ENCODE measurements around the gene PYGB.

The PYGB gene

DNA sequence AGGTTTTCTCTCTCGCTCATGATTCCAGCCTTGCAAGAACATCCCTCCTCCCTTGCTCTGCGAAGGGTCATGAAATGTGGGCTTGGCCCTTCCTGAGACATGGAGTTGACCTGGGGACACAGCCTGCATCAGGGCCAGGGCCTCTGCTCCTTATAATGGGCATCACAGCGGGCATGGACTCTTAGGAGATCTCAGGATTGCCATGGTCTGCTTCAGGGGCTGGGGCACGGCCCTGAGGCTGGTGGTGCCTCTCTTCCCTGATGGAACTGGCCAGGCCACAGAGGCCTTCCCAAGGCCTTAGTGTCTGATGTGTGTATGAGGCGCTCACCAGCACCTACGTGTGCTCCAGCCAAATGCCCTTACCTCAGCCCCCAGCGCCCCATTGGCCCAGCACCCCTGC lies 28.5 kb upstream of the PYGB start:
- POLR2A ChIA-PET (ENCODE audit: low non-redundant PET): no interaction called here
- no peak for DNase-seq (ENCODE audit: low spot score)
- TF ChIP-seq, protein P1, sequence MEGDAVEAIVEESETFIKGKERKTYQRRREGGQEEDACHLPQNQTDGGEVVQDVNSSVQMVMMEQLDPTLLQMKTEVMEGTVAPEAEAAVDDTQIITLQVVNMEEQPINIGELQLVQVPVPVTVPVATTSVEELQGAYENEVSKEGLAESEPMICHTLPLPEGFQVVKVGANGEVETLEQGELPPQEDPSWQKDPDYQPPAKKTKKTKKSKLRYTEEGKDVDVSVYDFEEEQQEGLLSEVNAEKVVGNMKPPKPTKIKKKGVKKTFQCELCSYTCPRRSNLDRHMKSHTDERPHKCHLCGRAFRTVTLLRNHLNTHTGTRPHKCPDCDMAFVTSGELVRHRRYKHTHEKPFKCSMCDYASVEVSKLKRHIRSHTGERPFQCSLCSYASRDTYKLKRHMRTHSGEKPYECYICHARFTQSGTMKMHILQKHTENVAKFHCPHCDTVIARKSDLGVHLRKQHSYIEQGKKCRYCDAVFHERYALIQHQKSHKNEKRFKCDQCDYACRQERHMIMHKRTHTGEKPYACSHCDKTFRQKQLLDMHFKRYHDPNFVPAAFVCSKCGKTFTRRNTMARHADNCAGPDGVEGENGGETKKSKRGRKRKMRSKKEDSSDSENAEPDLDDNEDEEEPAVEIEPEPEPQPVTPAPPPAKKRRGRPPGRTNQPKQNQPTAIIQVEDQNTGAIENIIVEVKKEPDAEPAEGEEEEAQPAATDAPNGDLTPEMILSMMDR (conservative IDR thresholded peaks at IDR 0.05; ENCODE audit: low read depth): no peak
- CTCF ChIA-PET: no interaction called here
- peak overlapping the region; percentile 94 for H3K27ac ChIP-seq

DNA sequence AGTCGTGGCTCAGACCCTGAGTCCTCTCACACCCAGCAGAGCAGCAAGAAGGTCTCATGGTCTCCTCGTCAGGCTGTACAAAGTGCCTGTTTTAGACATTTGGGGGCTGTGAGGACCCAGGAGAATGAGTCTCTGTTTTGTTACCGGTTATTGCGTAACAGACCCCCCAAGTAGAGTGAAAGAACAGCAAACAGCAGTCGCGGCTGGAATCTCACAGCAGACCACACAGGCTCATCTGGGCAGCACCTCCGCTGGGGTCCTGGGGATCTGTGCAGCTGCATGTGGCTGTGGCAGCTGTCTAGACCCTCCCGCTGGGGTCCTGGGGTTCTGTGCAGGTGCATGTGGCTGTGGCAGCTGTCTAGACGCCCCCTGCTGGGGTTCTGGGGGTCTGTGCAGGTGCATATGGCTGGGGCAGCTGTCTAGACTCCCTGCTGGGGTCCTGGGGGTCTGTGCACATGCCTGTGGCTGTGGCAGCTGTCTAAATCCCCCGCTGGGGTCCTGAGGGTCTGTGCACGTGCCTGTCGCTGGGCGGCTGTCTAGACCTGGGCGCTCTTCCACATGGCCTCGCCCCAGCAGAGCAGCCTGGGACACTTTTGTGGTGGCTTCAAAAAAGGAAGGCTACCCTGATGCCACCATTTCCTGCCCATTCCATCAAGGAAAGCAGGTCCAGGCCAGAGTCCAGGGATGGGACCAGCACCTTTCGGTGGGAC lies 27.7 kb upstream of the PYGB start:
- H3K27ac ChIP-seq: peak overlapping the region; percentile 94
- TF ChIP-seq, protein P1 (conservative IDR thresholded peaks at IDR 0.05; ENCODE audit: low read depth): no peak
- ChIA-PET POLR2A (ENCODE audit: low non-redundant PET) (interaction anchor here (0.6 kb wide), 1 partner anchor 10 kb away, joined by 3 read pairs; no protein-coding TSS in a partner anchor), CTCF (interaction anchor here (0.7 kb wide), 1 partner anchor 155 kb away, joined by 4 read pairs; no protein-coding TSS in a partner anchor)
- DNase-seq (ENCODE audit: low spot score): no peak

DNA sequence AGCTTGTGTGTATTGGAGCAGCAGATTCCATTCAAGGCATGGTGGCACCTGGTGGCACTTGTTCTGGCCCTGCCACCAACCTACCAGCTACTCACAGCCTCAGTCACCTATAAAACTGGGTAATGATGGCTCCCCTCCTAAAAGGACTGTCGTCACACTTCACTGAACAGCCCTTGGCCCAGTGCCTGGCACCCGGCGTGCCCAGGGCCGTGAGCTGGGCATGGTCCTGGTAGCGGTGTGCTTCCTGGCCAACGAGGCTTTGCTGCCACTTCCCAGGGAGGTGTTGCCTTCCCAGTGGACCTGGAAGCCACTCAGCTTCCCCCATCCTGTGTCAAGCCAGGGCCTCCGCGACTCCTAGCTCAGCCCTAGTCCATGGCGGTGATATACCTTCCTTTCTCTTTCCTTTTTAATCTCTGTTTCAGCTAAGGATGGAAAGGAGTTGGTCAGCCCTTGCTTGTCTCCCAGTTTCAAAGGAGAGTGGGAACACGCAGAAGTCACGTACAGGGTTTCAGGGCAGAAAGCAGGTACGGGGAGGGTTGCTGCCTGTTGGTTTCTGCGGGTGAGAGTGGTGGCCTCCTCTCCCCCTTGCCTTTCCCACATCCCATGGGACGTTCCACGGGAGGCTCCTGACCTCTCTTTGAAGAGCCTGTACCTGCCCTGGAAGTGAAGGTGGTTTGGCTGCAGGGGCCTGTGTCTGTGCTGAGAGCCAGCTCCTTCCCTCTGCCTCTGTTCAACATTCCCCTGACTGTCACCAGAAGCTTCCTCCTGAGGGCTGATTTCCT lies 26.9 kb upstream of the PYGB start:
- no peak for DNase-seq (ENCODE audit: low spot score)
- POLR2A ChIA-PET (ENCODE audit: low non-redundant PET): interaction anchor here (0.6 kb wide), 1 partner anchor 11 kb away, joined by 3 read pairs; no protein-coding TSS in a partner anchor

DNA sequence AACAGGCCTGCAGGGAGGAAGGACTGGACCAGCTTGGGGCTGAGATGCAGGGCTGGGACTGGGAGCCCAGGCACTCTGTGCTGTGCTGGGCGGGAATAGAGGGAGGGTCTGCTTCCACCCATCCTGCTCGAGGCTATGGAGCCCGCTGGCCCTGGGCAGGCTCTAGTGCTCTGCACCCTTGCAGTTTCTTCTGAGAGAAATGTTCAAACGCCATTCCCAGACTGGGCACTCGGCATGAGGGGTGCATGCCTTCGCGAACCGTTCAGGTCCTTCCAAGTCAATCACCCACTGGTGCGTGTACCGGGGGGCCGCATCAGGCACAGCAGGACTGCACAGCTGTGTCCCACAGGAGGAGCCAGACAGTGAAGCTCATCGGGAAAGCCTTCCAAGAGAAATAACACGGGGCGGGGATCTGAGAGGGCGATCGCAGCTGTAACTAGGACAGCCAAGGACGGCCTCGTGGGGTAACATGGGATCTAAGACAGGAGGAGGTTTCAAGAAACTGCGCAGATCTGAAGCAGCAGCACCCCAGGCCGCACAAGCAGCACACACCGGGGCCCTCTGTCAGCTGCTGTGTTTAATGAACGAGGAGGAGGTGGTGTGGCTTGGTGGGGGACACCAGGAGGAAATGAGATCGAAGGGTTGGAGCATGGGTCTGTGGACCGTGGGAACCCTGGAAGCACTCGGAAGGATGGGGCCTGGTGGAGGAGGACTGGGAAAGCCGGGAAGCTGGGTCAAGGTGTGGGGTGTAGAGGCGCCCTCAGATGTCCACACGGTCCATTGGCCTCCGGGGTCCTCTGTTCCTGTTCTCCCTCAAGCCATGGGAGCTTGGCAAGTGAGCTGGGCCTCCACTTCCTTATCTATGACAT lies 26.1 kb upstream of the PYGB start:
- CTCF ChIA-PET: interaction anchor here (1.1 kb wide), 2 partner anchors 25 to 35 kb away, joined by 3 to 4 read pairs; no protein-coding TSS in a partner anchor
- peak overlapping the region; percentile 94 for H3K27ac ChIP-seq
- DNase-seq (ENCODE audit: low spot score): no peak
- TF ChIP-seq, protein P1 (conservative IDR thresholded peaks at IDR 0.05; ENCODE audit: low read depth): no peak
- POLR2A ChIA-PET (ENCODE audit: low non-redundant PET): interaction anchor here (0.6 kb wide), 1 partner anchor 15 kb away, joined by 3 read pairs; no protein-coding TSS in a partner anchor

More for the DNA sequence above, 26.9 kb upstream of the PYGB start:
- CTCF ChIA-PET: no interaction called here
- TF ChIP-seq, protein P1 (conservative IDR thresholded peaks at IDR 0.05; ENCODE audit: low read depth): no peak
- H3K27ac ChIP-seq: peak overlapping the region; percentile 94

DNA sequence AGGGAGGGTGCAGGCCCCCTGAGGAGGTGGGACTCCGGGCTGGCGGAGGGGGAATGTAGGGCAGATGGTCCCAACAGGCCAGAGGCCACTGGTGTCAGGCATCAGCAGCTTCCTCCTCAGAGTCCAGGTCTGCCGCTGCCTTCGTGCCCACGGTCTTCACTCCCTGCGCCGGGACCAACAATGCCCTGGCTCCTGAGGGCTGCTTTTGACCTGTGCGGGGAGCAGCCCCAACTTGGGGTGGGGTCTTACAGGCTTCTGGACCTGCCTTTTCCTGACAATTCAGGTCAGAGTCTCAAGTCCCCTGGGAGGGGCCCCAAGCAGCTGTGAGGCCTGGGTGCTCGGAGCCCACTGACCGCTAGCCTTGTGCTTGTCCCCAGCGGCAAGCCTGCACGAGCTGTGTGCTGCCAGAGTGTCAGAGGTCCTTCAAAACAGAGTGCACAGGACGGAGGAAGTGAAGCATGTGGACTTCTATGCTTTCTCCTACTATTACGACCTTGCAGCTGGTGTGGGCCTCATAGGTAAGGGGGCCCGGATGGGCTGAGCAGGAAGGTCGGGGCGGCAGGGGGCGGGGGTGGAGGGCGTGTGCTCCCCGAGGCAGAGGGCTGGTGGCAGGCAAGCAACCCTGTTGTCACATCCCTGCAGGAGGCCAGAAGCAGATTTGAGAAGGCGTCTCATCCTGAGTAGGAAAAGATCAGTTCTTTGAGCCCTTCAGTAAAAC lies 25.3 kb upstream of the PYGB start:
- TF ChIP-seq, protein P1 (conservative IDR thresholded peaks at IDR 0.05; ENCODE audit: low read depth): no peak
- POLR2A ChIA-PET (ENCODE audit: low non-redundant PET): interaction anchor here (0.6 to 2.1 kb wide), 2 partner anchors 14 to 25 kb away, joined by 3 to 15 read pairs; partner anchors contain the start of gene PYGB
- CTCF ChIA-PET: interaction anchor here (0.7 to 1.1 kb wide), 3 partner anchors 21 to 35 kb away, joined by 3 to 4 read pairs (median 3); no protein-coding TSS in a partner anchor
- peak overlapping the region; percentile 94 for H3K27ac ChIP-seq
- no peak for DNase-seq (ENCODE audit: low spot score)
